Measurements from ENCODE around the gene TUBAL3. TPM values are rescaled to one million over a fixed set of nuclear protein-coding genes. Genes with fewer than 3 reads are reported as not detected.

The TUBAL3 gene
- total and polyA plus RNA-seq, 2 of the 4 experiments (the other 2 are of a cell fraction) = not detected

DNA sequence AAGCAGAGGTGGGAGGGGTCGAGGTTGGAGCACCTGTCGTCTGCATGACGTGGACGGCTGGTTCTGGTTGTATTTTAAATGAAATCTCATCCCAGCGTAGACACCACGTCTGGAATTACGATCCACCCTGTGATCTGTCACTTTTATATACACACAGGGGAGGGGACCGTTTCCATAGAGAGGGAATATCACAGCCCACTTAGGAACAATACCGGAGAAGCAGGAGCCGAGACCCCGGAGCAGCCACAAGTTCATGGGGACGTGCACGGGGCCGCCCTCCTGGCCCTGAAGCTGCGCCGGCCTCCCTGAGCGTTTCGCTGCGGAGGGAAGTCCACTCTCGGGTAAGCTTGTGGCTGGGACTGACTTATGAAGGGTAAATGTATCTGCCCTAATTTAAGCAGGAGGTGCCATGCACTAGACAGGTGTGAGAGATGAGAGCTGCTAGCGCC lies 39.7 kb downstream of the TUBAL3 start, which contains the start of gene UCN3:
UCN3 (plus strand) TSS at position 77 of the 449 bp plus-strand sequence. CDS start 8,755 bp downstream, outside the sequence.
- Histone ChIP-seq H3K79me1 (ENCODE audit: low read depth in 1 of 2, low read length in 2 of 2) (no peaks in the 10 kb centered on the region), H2AFZ (replicated peaks; ENCODE audit: low read length, poor library complexity) (no peak within 1 kb of the TSS), H3K36me3 (ENCODE audit: control insufficient read depth, insufficient read depth, low read length) (no peaks in the 10 kb centered on the region), H3K4me1 (ENCODE audit: control insufficient read depth, insufficient read depth, low read length) (no peaks in the 10 kb centered on the region), H4K8ac (ENCODE audit: low read depth in 2 of 2, low read length in 2 of 2) (no peak within 1 kb of the TSS), H2BK20ac (ENCODE audit: low read depth, low read length) (no peak within 1 kb of the TSS), H4K5ac (ENCODE audit: low read depth, low read length) (no peak within 1 kb of the TSS), H2BK15ac (ENCODE audit: low read depth, low read length) (no peak within 1 kb of the TSS), H3K9ac (ENCODE audit: low read depth, low read length) (no peak within 1 kb of the TSS), H3K23ac (ENCODE audit: low read depth, low read length) (no peak within 1 kb of the TSS), H3K14ac (replicated peaks; ENCODE audit: low read depth, low read length) (no peak within 1 kb of the TSS), H4K20me1 (ENCODE audit: insufficient read depth, low read length) (no peaks in the 10 kb centered on the region), H2AK9ac (replicated peaks; ENCODE audit: low read depth, low read length, poor library complexity) (no peak within 1 kb of the TSS), H3K4me2 (ENCODE audit: low read depth, low read length) (no peak within 1 kb of the TSS), H4K91ac (ENCODE audit: insufficient read depth, low read depth, low read length) (no peak within 1 kb of the TSS), H3K9me1 (ENCODE audit: insufficient read depth, low read length) (no peaks in the 10 kb centered on the region), H2AK5ac (ENCODE audit: low read depth, low read length) (no peak within 1 kb of the TSS), H3K27me3 (ENCODE audit: control insufficient read depth, insufficient read depth, low read length) (peaks cover 7% of the 10 kb centered on the region), H3K18ac (ENCODE audit: low read depth, low read length) (no peak within 1 kb of the TSS), H3K9me3 (ENCODE audit: control insufficient read depth, insufficient read depth, low read length) (no peaks in the 10 kb centered on the region), H3K4ac (ENCODE audit: low read depth, low read length) (no peak within 1 kb of the TSS), H2BK120ac (ENCODE audit: low read depth, low read length) (no peak within 1 kb of the TSS), H3K56ac (ENCODE audit: extremely low read depth, insufficient read depth, low read length) (no peak within 1 kb of the TSS), H2BK5ac (ENCODE audit: low read depth, low read length, poor library complexity, severe bottlenecking) (no peak within 1 kb of the TSS), H3K27ac (ENCODE audit: insufficient read depth, low read length) (no peak within 1 kb of the TSS), H3K4me3 (ENCODE audit: insufficient read depth, low read depth, low read length) (no peak within 1 kb of the TSS)
- intact Hi-C loops (cut with micrococcal nuclease) = no loop called here
- in situ Hi-C loops (cut with MboI; ENCODE audit: low sequenced_read_pairs) = no loop called here
- ATAC-seq (ENCODE audit: low read depth) = no peak
- CTCF ChIA-PET = no interaction called here
- no CpG with 5 or more reads among the region's 21 CpGs for WGBS, 2 experiments (ENCODE audit: extremely low coverage in 2 of 2, insufficient read length in 1 of 2)
- POLR2A ChIA-PET (ENCODE audit: unreplicated experiment) = no interaction called here
- TF ChIP-seq RFX5 (IDR thresholded peaks at IDR 0.05; ENCODE audit: low read depth, low read length) = no peak
- DNase-seq = no peak
- dilution Hi-C loops (cut with HindIII; ENCODE audit: low sequenced_read_pairs, unreplicated experiment) = no loop called here
- BruUV-seq (replicated peaks) = no TSS peak
